A673 (cell line): ENCODE measurements around the gene LACTBL1.

Experiments used
- CTCF ChIP-seq: fragments of 300-800, 200-600 bp; sonication (generic); conservative IDR thresholded peaks from 2 replicates; pipeline ENCODE4 v1.5.1; 2017; ENCODE audit warnings: low read depth, mild to moderate bottlenecking, antibody characterized with exemption, low read length, moderate library complexity, mixed read lengths
- EZH2 ChIP-seq: fragments of 200-600 bp; sonication (generic); IDR thresholded peaks from 2 replicates; pipeline ENCODE4 v1.6.1; 2017; ENCODE audit warnings: borderline replicate concordance, low read depth, mild to moderate bottlenecking, mixed read lengths, antibody characterized with exemption, low read length; ENCODE audit not compliant: poor library complexity, severe bottlenecking

- TF ChIP-seq CTCF (no peak), EZH2 (no peak)
These were observed 58.5 kb downstream of the LACTBL1 start for GRCh38 chr1:22914156-22914555.
